Lung (tissue), 12 donors: ENCODE data around the gene LYRM7. TPM values are rescaled to one million over a fixed set of nuclear protein-coding genes. Genes with fewer than 3 reads are reported as not detected.

Source experiments
- ATAC-seq: fragments of 200-7000 bp; cut with Tn5 transposase; one replicate; pipeline ENCODE4 v1.9.1; 2020; ENCODE audit warnings: moderate number of reproducible peaks; ENCODE audit not compliant: insufficient read depth, low FRiP score
- DNase-seq, 3 donors: peaks; one replicate each; pipeline ENCODE4 v3.0.0-alpha.2; 2013 to 2017
- H3K27ac ChIP-seq, 2 donors: one replicate each; pipeline ENCODE4 v1.5.1; 2013; ENCODE audit warnings: mild to moderate bottlenecking in 2 of 2, moderate library complexity in 2 of 2, control low read depth in 1 of 2, inconsistent platforms in 1 of 2, low read depth in 1 of 2, low read length in 1 of 2
- H3K27me3 ChIP-seq, 3 donors: one replicate each; pipeline ENCODE4 v1.5.1; 2013; ENCODE audit warnings: low read length in 2 of 3; ENCODE audit not compliant: control insufficient read depth in 3 of 3, insufficient read depth in 3 of 3
- H3K36me3 ChIP-seq, 4 donors: one replicate each; pipeline ENCODE4 v1.5.1; 2013; ENCODE audit warnings: low read length in 4 of 4, mild to moderate bottlenecking in 1 of 4, moderate library complexity in 1 of 4; ENCODE audit not compliant: control insufficient read depth in 4 of 4, insufficient read depth in 4 of 4
- H3K4me1 ChIP-seq, 5 donors: one replicate each; pipeline ENCODE4 v1.5.1; 2013; ENCODE audit warnings: low read length in 5 of 5, mild to moderate bottlenecking in 2 of 5, moderate library complexity in 1 of 5; ENCODE audit not compliant: control insufficient read depth in 5 of 5, insufficient read depth in 5 of 5
- H3K4me3 ChIP-seq: one replicate; pipeline ENCODE4 v1.5.1; 2013; ENCODE audit warnings: mild to moderate bottlenecking, control low read depth, moderate library complexity
- H3K9ac ChIP-seq, 2 donors: one replicate each; pipeline ENCODE4 v1.5.1; 2013; ENCODE audit warnings: low read length in 2 of 2, control low read depth in 1 of 2; ENCODE audit not compliant: insufficient read depth in 1 of 2
- H3K9me3 ChIP-seq, 4 donors: one replicate each; pipeline ENCODE4 v1.5.1; 2013; ENCODE audit warnings: low read length in 3 of 4, mild to moderate bottlenecking in 1 of 4, moderate library complexity in 1 of 4; ENCODE audit not compliant: control insufficient read depth in 4 of 4, insufficient read depth in 3 of 4
- CTCF ChIP-seq: IDR thresholded peaks from 2 replicates; pipeline ENCODE4 v1.5.1; 2012; ENCODE audit warnings: mild to moderate bottlenecking; ENCODE audit errors: control extremely low read depth, extremely low read depth
- WGBS, 2 donors: extraction: QIAGEN DNeasy Blood & Tissue Kit; methylation state at CpG; one replicate each; pipeline ENCODE4 v1.1.7; 2013; 5-methylcytosine and 5-hydroxymethylcytosine counted together
- polyA plus RNA-seq, 2 donors: library from polyadenylated mRNA; stranded (reverse); fragments of 200-250 nt; gene quantifications; one replicate each; pipeline ENCODE4 v1.2.1, GENCODE V29; 2013
- total RNA-seq, 2 donors: library from RNA; depleted of rRNA in 1 of 2; stranded (reverse); fragments of >200 nt in 1 of 2; gene quantifications; one replicate each; pipeline ENCODE4 v1.2.1, GENCODE V29; 2014 to 2021
- donor health status: control.
- donor health status: control.
- donor health status: Bipolar disorder and iron deficiency.
- donor health status: healthy.
- donor health status: DM: yes; HTN: yes; CAD: no.

The LYRM7 gene
- total and polyA plus RNA-seq, 4 donors: 3.1 to 10.9 (median 4.6) TPM

GRCh38 chr5:131150408-131150807 is 20.3 kb upstream of the LYRM7 start:
- no peak overlapping the region for H3K9ac ChIP-seq
- WGBS, 2 donors: 94 to 97% methylated on average over 7 of the region's 7 CpGs
- no peaks in the 10 kb centered on the region for H3K9me3 ChIP-seq
- H3K4me3 ChIP-seq: no peak overlapping the region
- no peaks in the 10 kb centered on the region for H3K4me1 ChIP-seq
- H3K27me3 ChIP-seq: no peaks in the 10 kb centered on the region
- ATAC-seq: no peak
- H3K36me3 ChIP-seq: no peaks in the 10 kb centered on the region
- no peak overlapping the region for H3K27ac ChIP-seq
- no peak for DNase-seq
- TF ChIP-seq CTCF: no peak

GRCh38 chr5:131151216-131151615 is 19.5 kb upstream of the LYRM7 start:
- DNase-seq (no peak), ATAC-seq (no peak)
- 84 to 91% methylated on average over 4 of the region's 4 CpGs for WGBS, 2 donors
- H3K4me1 ChIP-seq: no peaks in the 10 kb centered on the region
- no peak overlapping the region for H3K4me3 ChIP-seq
- no peaks in the 10 kb centered on the region for H3K27me3 ChIP-seq
- TF ChIP-seq CTCF: no peak
- no peaks in the 10 kb centered on the region for H3K9me3 ChIP-seq
- no peak overlapping the region for H3K27ac ChIP-seq
- no peak overlapping the region for H3K9ac ChIP-seq
- H3K36me3 ChIP-seq: no peaks in the 10 kb centered on the region

GRCh38 chr5:131156385-131156784 is 14.4 kb upstream of the LYRM7 start:
- H3K27ac ChIP-seq: no peak overlapping the region
- H3K9me3 ChIP-seq: no peaks in the 10 kb centered on the region
- no peak overlapping the region for H3K4me3 ChIP-seq
- DNase-seq (no peak), ATAC-seq (no peak)
- H3K36me3 ChIP-seq: peaks cover 9 to 17% (median 11%) of the 10 kb centered on the region in 4 donors
- no peak for TF ChIP-seq CTCF
- H3K27me3 ChIP-seq: no peaks in the 10 kb centered on the region
- H3K9ac ChIP-seq: no peak overlapping the region
- no peaks in the 10 kb centered on the region for H3K4me1 ChIP-seq
- 92 to 98% methylated on average over 2 of the region's 2 CpGs for WGBS, 2 donors

- Histone ChIP-seq H3K9ac (no peak overlapping the region), H3K36me3 (peaks cover 9 to 18% (median 14%) of the 10 kb centered on the region in 4 donors), H3K4me3 (no peak overlapping the region), H3K9me3 (no peaks in the 10 kb centered on the region), H3K27ac (no peak overlapping the region), H3K27me3 (no peaks in the 10 kb centered on the region), H3K4me1 (no peaks in the 10 kb centered on the region)
- TF ChIP-seq CTCF: no peak
- DNase-seq: no peak
- WGBS, 2 donors: 96 to 98% methylated on average over 5 of the region's 5 CpGs
- no peak for ATAC-seq
Observed at GRCh38 chr5:131156957-131157356, 13.8 kb upstream of the LYRM7 start.
